GM12801 (cell line): ENCODE results near the gene WASF3.

Source experiments
- TF ChIP-seq, protein P1 (sequence below): IDR thresholded peaks from one replicate; pipeline ENCODE4 v1.5.1; 2011; ENCODE audit warnings: control low read depth; ENCODE audit not compliant: insufficient read length; ENCODE audit errors: extremely low read depth

WASF3 gene

DNA sequence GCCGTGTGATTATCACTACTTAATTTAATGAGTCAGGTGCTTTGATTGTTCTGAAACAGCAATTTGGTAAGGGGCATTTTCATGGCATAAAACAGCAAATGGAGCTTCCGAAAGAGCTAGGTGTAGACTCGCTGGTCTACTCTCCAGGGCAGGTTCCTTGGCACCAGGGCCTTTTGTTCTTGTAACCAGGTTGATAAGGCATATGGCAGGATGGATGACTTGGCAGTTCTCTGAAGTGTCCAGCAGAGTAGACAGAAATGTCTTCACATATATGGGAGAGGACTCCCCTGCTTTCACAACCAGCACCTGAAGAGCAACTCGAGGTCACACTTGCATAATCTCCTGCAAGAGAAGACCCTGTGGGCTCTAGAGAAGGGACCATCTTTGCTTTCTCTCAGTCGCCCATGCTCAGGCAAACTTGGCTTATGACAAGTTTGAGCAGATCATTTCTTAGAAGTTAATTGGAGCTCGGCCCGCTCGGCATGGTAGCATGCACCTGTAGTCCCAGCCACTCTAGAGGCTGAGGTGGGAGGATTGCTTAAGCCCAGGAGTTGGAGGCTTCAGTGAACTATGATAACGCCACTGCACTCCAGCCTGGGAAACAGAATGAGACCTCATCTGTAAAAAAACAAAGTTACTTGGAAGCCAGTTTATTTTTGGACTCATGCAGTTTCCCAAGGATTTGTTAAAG, 23.3 kb upstream of the WASF3 start:
- TF ChIP-seq, protein P1, sequence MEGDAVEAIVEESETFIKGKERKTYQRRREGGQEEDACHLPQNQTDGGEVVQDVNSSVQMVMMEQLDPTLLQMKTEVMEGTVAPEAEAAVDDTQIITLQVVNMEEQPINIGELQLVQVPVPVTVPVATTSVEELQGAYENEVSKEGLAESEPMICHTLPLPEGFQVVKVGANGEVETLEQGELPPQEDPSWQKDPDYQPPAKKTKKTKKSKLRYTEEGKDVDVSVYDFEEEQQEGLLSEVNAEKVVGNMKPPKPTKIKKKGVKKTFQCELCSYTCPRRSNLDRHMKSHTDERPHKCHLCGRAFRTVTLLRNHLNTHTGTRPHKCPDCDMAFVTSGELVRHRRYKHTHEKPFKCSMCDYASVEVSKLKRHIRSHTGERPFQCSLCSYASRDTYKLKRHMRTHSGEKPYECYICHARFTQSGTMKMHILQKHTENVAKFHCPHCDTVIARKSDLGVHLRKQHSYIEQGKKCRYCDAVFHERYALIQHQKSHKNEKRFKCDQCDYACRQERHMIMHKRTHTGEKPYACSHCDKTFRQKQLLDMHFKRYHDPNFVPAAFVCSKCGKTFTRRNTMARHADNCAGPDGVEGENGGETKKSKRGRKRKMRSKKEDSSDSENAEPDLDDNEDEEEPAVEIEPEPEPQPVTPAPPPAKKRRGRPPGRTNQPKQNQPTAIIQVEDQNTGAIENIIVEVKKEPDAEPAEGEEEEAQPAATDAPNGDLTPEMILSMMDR = no peak

DNA sequence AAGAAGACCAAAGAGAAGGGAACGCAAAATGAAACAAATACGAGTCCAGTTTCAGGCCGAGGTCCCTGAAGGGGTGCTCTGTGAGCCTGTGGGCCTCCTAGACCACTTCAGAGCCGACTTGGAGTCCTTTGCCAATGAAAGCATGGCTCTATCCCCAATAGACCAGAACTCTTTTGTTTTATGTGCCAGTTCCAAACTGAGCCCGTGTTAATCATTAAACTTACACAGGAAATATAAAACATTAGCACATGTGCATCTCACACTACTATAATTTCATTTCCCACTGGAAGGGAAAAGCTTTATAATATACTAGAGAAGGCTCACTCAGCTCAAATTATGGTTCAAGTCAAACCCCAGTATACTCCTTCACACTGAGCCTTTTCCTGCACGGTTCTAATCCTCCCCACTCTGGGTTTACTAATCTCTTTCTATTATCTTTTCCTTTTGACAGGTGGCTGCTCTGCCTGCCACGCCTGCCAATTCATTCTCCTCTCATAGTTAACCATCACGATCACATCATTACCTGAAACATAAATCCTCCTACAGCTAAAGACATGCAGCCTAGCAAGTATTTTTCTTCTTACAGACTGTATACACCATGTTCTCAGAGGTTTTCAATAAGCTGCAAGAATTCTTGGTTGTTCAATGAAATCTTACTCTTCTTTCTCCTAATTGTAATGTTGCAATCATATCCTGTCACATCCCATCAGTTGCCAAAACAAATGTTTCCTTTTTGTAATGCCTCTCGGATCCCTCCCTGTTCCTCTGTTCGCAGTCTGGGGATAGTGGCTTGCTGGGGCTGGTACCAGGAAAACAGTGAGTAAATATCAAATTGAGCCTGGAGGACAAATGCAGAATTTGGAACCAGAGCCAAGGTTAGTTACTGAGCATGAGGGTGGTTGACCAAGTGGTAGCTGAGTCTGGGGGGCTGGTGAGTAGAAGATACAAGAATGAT, 18.8 kb upstream of the WASF3 start:
- TF ChIP-seq, protein P1 = no peak

DNA sequence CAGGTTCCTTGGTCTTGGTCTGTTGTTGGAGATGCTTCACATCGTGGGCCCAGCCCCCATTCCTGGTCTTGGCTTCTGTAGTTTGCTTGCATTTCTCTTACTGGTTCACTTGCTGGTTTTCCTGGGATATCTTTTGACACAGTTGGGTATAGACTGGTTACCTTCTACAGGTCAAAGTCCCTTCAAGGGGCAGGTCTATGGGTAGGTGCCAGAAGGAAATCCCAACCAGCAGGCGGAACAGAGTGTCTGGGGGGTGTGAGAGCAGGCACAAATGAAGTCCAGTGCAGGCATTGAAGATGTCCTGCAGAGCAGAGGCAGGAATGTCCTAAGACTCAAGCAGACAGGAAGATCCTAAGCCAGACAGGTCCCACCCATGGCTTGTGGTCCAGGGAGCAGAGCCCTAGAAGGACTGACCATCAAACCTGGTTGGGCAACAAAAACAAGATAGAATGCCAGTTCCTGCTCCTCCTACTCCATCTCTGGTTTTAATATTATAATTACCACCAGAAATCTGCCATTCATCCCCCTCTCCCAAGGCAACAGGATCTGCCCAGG, 17.7 kb upstream of the WASF3 start:
- TF ChIP-seq, protein P1 = no peak

DNA sequence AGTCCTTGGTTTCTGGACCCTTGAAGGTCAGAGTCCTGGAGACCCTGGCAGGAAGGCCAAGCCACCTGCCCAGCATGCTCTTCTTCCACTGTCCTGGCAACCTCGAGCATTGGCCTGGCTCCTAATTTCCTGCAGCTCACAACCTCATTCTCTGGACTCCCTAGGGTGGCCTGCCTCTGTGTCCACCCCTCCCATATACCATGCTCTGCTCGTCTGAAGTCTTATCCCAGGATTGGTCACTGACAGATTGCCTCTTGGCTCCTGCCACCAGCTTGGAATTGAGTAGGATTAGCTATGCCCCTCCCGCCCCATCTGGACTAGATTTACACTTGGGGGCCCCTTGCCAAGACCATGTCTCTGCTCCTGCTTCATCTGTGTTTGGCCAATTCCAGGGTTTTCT, 17.1 kb upstream of the WASF3 start:
- TF ChIP-seq, protein P1 = no peak

DNA sequence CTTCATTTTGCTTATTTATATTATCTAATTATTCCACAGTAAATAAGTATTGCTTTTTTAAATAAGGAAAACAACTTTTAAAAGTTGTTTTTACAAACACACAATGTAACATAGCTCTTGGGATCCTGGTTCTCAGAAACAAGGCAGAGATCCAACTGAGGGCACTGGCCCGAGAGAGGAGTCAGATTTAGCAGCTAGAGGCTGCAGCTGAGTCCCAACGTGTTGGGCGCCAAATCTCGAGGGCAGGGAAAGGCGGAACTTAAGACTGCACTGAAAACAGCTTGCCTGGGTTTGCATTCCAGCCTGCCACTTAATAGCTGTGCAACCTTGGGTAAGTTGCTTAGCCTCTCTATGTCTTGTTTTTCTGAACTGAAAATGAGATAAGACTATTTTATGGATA, 16.4 kb upstream of the WASF3 start:
- TF ChIP-seq, protein P1 = no peak

DNA sequence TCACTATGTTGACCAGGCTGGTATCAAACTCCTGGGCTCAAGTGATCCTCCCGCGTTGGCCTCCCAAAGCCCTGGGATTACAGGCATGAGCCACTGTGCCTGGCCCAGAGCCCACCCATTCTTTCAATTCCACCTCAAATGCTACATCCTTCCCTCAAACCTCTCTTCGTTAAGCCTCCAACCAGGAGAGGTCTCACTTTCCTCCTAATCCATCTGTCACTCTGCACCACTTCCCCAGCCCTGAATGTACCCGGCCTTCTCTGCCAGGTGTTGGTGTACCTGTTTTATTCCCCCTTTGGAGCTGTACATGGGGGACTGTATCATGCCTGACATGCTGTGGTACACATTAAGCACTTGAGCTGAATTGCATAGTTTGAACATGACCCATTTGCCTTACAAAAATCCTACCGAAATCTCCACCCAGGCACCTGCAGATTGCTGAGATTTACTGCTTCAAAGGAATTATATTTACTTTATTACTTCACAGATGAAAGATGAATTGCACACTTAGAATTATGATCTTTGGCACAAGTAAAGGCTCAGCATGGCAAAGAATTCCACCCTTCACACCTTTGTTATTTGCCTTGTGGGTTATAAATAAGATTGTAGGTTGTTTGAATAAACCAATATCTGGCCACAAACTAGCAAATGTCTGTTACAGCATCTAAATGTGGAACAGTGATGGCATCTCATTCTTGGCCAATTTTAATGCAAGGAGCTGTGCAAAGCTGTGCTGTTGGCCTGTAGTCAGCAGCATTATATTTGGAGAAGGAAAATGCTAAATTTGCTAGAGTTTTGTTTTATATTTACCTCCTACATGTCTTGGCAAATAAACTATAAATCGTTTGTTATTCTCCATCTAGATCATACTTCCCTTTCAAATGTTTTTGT, 15.6 kb upstream of the WASF3 start:
- TF ChIP-seq, protein P1 = no peak
